GM19351 (cell line): ENCODE results near the gene CIP2A.

ENCODE experiments used
- ATAC-seq: cut with Tn5 transposase; IDR thresholded peaks from one replicate; pipeline ENCODE4 v1.9.1; 2021; ENCODE audit warnings: mild to moderate bottlenecking, moderate library complexity; ENCODE audit not compliant: unreplicated experiment

Gene CIP2A

GRCh38 chr3:108564564-108564963 lies 24.7 kb downstream of the CIP2A start:
- ATAC-seq: no peak

- ATAC-seq: no peak
Measured at GRCh38 chr3:108562565-108562964, 26.7 kb downstream of the CIP2A start.

DNA sequence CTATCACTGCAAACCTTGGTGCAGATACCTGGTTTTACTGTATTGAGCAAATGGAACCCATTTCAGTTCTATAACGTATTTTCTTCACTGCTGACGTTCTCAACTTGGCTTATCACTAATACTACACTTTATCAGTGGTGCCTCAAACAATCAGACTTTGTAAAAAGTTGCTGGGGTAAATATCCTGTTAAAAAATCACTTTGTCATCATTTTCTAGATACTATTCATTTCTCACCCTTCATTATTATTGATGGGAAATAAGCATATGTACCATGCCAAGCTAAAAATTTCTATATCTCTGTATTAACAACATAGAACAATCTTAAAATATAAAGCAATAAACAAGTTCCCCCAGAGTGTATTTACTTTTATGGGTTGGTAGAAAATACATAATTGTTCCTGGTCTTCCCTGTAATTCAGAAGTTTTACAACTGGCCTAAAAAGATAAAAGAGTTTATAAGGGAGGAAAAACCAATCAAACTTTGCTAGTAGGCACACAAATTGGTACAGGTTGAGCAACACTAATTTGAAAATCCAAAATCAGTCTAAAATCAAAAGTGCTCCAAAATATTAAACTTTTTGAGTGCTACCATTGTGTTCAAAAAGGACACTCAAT lies 33.2 kb downstream of the CIP2A start:
- ATAC-seq: no peak

- ATAC-seq: no peak
Measured at GRCh38 chr3:108554913-108555571, 34.2 kb downstream of the CIP2A start.

GRCh38 chr3:108554229-108554628 lies 35.0 kb downstream of the CIP2A start:
- no peak for ATAC-seq

DNA sequence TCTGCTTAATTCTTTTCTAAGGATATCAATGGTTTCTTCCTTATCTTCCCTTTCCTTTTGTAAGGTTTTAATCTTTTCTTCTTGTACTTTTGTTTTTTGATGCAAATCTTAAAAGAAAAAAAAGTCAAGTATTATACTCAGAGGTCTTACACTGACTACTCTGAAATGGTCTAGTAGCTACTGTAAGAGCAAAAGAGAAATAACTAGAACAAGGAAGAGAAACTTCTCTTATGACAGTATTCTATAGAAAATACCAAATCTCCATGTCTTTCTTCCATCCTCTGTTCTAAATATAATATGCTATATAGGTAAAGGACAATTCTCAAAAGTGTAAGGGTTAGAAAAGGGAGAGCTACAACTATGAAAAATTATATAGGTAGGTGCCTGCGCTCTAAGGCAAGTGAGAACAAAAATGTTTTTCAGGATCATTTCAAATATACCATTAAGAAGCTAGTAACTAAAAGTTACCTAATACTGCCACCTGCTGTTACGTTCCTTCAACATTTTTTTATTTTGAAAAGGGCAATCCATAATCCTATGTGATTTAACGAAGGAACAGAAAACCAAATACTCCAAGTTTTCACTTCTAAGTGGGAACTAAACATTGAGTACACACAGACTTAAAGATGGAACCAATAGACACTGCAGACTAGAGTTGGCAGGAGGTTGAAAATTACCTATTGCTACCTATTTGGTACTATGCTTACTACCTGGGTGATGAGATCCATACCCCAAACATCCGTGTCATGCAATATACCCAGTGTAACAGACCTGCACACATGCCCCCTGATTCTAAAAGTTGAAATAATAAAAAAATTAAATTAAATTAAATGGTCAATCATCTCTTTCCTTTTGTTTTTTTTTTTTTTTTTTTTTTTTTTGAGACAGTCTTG lies 36.7 kb downstream of the CIP2A start:
- ATAC-seq: no peak

- ATAC-seq: no peak
Measured at GRCh38 chr3:108548886-108549285, 40.4 kb downstream of the CIP2A start.

DNA sequence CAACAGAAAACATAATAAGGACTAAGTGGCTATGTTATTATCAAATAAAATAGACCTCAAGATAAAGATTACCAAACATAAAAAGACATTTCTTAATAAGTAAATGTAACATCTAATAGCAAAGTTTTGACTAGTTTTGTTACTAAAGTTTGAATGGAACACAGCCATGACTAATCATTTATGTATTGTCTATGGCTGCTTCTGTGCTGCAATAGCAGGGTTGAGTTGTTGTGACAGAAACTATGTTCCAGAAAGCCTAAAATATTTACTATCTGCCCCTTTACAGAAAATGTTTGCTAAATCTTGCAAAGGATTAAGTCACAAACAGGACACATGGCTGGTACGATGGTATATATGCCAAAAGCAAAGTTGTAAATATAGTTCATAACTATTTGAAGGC lies 40.9 kb downstream of the CIP2A start:
- no peak for ATAC-seq

- no peak for ATAC-seq
Measured at GRCh38 chr3:108546692-108547091, 42.5 kb downstream of the CIP2A start.

DNA sequence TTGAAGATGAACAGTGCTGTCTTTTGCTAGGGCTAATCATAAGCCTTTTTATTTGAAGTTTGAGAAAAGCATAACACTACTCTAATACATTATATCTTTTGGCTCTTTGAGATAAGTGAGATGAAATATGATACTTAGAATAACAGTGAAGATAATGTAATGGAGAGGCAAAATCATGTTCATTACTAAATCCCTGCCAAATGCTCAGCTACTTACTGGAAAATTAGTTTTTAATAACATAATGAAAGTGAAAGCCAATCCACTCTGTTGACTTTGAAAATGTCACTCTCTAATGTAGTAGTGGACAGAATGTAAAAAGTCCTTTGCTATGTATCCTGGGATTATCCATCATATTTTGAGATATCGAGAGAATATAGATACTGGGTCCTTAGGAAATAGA lies 43.0 kb downstream of the CIP2A start:
- peak; percentile 54 for ATAC-seq

DNA sequence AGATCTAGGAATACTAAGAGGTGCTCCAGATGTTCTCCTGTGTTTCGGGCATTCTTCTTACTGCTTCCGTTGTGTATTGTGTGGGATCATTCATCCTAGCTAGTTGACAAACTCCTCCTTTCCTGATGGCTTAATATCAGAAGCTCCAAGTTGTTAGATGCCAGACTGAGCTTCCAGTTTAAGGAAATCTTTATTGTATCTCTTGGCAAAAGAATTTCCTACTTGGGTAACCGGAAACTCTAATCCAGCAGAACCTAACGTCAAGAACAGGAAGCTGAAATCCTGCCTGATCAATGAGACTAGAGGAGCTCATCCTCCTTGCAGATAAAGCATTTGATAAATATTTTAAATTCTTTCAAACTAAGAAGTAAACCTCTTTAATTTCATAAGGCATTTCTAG lies 51.2 kb downstream of the CIP2A start:
- no peak for ATAC-seq

DNA sequence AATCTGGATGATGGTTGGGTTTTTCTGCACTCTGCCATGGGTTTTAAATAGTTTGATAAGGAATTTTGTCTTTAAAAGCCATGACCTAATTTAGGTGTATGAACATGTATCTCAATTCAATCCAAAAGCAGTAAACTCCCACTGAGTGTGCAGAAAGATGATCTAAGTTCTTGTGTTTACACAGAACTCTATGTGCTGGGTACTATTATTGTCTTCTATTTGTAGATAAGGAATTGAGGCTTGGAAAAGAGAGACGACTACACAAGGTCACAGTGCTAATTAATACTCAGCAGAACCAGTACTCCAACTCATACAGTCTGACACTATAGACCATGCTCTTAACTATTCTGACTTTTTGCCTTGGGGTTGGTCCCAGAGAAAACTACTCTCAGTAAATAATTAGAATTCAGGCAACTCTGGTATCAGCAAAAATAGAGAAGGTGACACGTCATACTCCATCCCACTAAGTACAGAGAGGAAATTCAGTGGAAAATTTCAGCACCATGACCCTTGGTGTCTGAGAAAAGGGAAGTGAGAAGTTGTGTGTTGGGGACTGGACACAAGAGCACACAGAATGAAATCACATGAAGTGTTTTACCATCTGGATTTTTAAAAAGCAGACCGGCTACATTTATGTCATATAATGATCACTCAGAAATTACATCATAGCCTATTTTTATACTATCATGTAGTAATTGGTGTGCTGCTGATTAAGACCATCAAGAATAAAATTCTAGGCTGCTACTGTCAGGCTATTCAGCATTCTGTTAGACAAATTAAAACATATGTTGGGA lies 60.6 kb downstream of the CIP2A start:
- ATAC-seq: peak; percentile 96

- ATAC-seq: no peak
Measured at GRCh38 chr3:108527817-108528216, 61.4 kb downstream of the CIP2A start.

GRCh38 chr3:108527109-108527508 lies 62.1 kb downstream of the CIP2A start:
- ATAC-seq: no peak

DNA sequence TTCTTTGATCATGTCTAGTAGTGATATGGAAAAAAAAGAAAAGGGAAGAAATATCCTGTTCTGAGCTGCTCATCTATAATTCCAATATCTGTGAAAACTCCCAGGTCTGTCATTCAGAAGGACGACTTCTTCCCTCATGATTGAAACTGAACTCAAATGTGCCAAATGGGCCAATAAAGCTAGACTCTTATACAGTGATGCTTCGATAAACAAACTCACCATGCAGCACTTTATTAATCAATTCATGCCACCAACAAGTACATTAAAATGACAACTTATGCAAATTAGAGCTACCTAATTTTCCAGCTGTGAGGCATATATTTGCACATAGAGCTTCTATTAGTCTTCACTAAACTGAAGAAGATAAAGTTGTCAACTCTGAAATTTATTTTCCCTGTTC lies 63.3 kb downstream of the CIP2A start:
- ATAC-seq: no peak

- no peak for ATAC-seq
Measured at GRCh38 chr3:108525256-108525655, 64.0 kb downstream of the CIP2A start.

- ATAC-seq: no peak
Measured at GRCh38 chr3:108524537-108524936, 64.7 kb downstream of the CIP2A start.

- no peak for ATAC-seq
Measured at GRCh38 chr3:108518895-108519294, 70.3 kb downstream of the CIP2A start.

GRCh38 chr3:108516881-108517280 lies 72.4 kb downstream of the CIP2A start:
- no peak for ATAC-seq

- ATAC-seq: no peak
Measured at GRCh38 chr3:108513961-108514360, 75.3 kb downstream of the CIP2A start.

- ATAC-seq: no peak
Measured at GRCh38 chr3:108512671-108513070, 76.6 kb downstream of the CIP2A start.
